SK-N-DZ (cell line): ENCODE results near the gene SRP9. TPM values are rescaled to one million over a fixed set of nuclear protein-coding genes. Genes with fewer than 3 reads are reported as not detected.
A peak's percentile ranks its signal among the peaks of the same experiment; 100 is the strongest.

Experiments
- DNase-seq: peaks from one replicate; pipeline ENCODE4 v3.0.0-alpha.2; 2015; ENCODE audit warnings: low spot score
- polyA plus RNA-seq, 2 experiments: library from polyadenylated mRNA; depleted of rRNA; stranded (reverse); fragments of >200 nt; gene quantifications; 2 replicates each; pipeline ENCODE4 v1.2.3, GENCODE V29; 2014

Gene SRP9
- 718 and 771 TPM in 2 replicates for polyA plus RNA-seq (2014; cell fraction: cytosol; rRNA removed)
- 323 and 469 TPM in 2 replicates for polyA plus RNA-seq (2014; cell fraction: nucleus; rRNA removed)

- DNase-seq = peak; percentile 98
Measured at GRCh38 chr1:225777583-225778336, at the start of gene SRP9. TSS of gene SRP9 (plus strand) at chr1:225777826. CDS start at chr1:225777941, 115 bp downstream.

GRCh38 chr1:225731491-225731890 is 46.1 kb upstream of the SRP9 start:
- DNase-seq = no peak

- DNase-seq = no peak
Measured at GRCh38 chr1:225733254-225733653, 44.4 kb upstream of the SRP9 start.

GRCh38 chr1:225735252-225736149 is 42.1 kb upstream of the SRP9 start:
- DNase-seq = peak; percentile 39

- DNase-seq = no peak
Measured at GRCh38 chr1:225736437-225737098, 41.1 kb upstream of the SRP9 start.

GRCh38 chr1:225737161-225737560 is 40.5 kb upstream of the SRP9 start:
- DNase-seq = no peak

GRCh38 chr1:225737866-225738265 is 39.8 kb upstream of the SRP9 start:
- peak; percentile 38 for DNase-seq

GRCh38 chr1:225738763-225739162 is 38.9 kb upstream of the SRP9 start:
- DNase-seq = no peak

GRCh38 chr1:225739542-225740107 is 38.0 kb upstream of the SRP9 start:
- no peak for DNase-seq

- DNase-seq = no peak
Measured at GRCh38 chr1:225744745-225745144, 32.9 kb upstream of the SRP9 start.

- DNase-seq = no peak
Measured at GRCh38 chr1:225745273-225745672, 32.4 kb upstream of the SRP9 start.

GRCh38 chr1:225746361-225747179 is 31.1 kb upstream of the SRP9 start:
- no peak for DNase-seq

- DNase-seq = no peak
Measured at GRCh38 chr1:225747566-225747965, 30.1 kb upstream of the SRP9 start.

GRCh38 chr1:225748529-225748928 is 29.1 kb upstream of the SRP9 start:
- no peak for DNase-seq

GRCh38 chr1:225749706-225750105 is 27.9 kb upstream of the SRP9 start:
- DNase-seq = no peak

- DNase-seq = no peak
Measured at GRCh38 chr1:225750420-225750819, 27.2 kb upstream of the SRP9 start.

GRCh38 chr1:225750875-225751824 is 26.5 kb upstream of the SRP9 start:
- no peak for DNase-seq

GRCh38 chr1:225752245-225752644 is 25.4 kb upstream of the SRP9 start:
- no peak for DNase-seq

GRCh38 chr1:225754940-225755641 is 22.5 kb upstream of the SRP9 start:
- peak; percentile 64 for DNase-seq
